Activated CD8-positive, alpha-beta memory T cell treated with anti-CD3 and anti-CD28 coated beads for 48 hours (primary cell): ENCODE results near the gene UGP2.
"Not testable (repeated sequence)": the region's sequence is repeated elsewhere in the genome, so short reads cannot be mapped to it uniquely, and the experiment has no call there.

Experiments
- DNase-seq, 3 experiments: peaks; one replicate each; pipeline ENCODE4 v3.0.0-alpha.2; 2020; ENCODE audit warnings: low read depth in 2 of 3, low spot score in 2 of 3

Gene UGP2

GRCh38 chr2:63840081-63840784, 1.5 kb upstream of the UGP2 start:
- DNase-seq: peak in 1 of 3 experiments; percentile 18

GRCh38 chr2:63840785-63841253, 877 bp upstream of the UGP2 start:
- DNase-seq: peak; percentile 77 to 95 (median 93)

- DNase-seq: no peak
These were observed 709 bp downstream of the UGP2 start for GRCh38 chr2:63842149-63843061.

- no peak for DNase-seq
These were observed 1.4 kb downstream of the UGP2 start for GRCh38 chr2:63843093-63843492.

- DNase-seq: no peak
These were observed 2.1 kb downstream of the UGP2 start for GRCh38 chr2:63843791-63844190.

- no peak for DNase-seq
These were observed 2.9 kb downstream of the UGP2 start for GRCh38 chr2:63844616-63845015.

- no peak for DNase-seq
These were observed 4.2 kb downstream of the UGP2 start for GRCh38 chr2:63845866-63846265.

- no peak for DNase-seq
These were observed 4.8 kb downstream of the UGP2 start for GRCh38 chr2:63846487-63846886.

GRCh38 chr2:63847571-63847970, 5.9 kb downstream of the UGP2 start:
- not testable (repeated sequence) for DNase-seq

- no peak for DNase-seq
These were observed 7.9 kb downstream of the UGP2 start for GRCh38 chr2:63849381-63850203.

GRCh38 chr2:63850204-63850571, 8.5 kb downstream of the UGP2 start:
- no peak for DNase-seq

- DNase-seq: no peak
These were observed 9.0 kb downstream of the UGP2 start for GRCh38 chr2:63850649-63851048.

- no peak for DNase-seq
These were observed 10.1 kb downstream of the UGP2 start for GRCh38 chr2:63851691-63852311.

- no peak for DNase-seq
These were observed 12.0 kb downstream of the UGP2 start for GRCh38 chr2:63853527-63854310.

- no peak for DNase-seq
These were observed 14.0 kb downstream of the UGP2 start for GRCh38 chr2:63855418-63856302.

- no peak for DNase-seq
These were observed 14.6 kb downstream of the UGP2 start for GRCh38 chr2:63856303-63856603.

- DNase-seq: no peak
These were observed 16.6 kb downstream of the UGP2 start for GRCh38 chr2:63858291-63858690.

GRCh38 chr2:63861220-63861822, 19.6 kb downstream of the UGP2 start:
- no peak for DNase-seq

- DNase-seq: no peak
These were observed 21.1 kb downstream of the UGP2 start for GRCh38 chr2:63862806-63863205.
